ENCODE results near the gene SPAG5. TPM values are rescaled to one million over a fixed set of nuclear protein-coding genes. Genes with fewer than 3 reads are reported as not detected.
"Not testable (repeated sequence)": the region's sequence is repeated elsewhere in the genome, so short reads cannot be mapped to it uniquely, and the experiment has no call there.

The SPAG5 gene
- total and polyA plus RNA-seq, 9 of the 15 experiments (the other 6 are each of a cell fraction or from before 2014, with no cell fraction given) = 94.4 to 286 (median 151) TPM

- H3K4me2 ChIP-seq (ENCODE audit: insufficient read depth, low read length); H3K27ac ChIP-seq (ENCODE audit: extremely low read depth, low read depth, low read length); DNase-seq (ENCODE audit: extremely low read depth in 1 of 4, low spot score in 3 of 4); BruUV-seq (replicated peaks); H3K27me3 ChIP-seq (ENCODE audit: control insufficient read depth in 2 of 2, insufficient read depth in 2 of 2, low read length in 2 of 2); H2AFZ ChIP-seq (ENCODE audit: low read depth, low read length); FAIRE-seq; H3K9me1 ChIP-seq (ENCODE audit: control insufficient read depth, insufficient read depth, low read length); ATAC-seq; H3K4me3 ChIP-seq; H3K9ac ChIP-seq (ENCODE audit: insufficient read depth in 1 of 2, low read depth in 2 of 2, low read length in 2 of 2); H4K20me1 ChIP-seq (replicated peaks; ENCODE audit: control insufficient read depth, insufficient read depth, low read length); H3K9me3 ChIP-seq (replicated peaks; ENCODE audit: control insufficient read depth, insufficient read depth, low read depth, low read length); POLR2A ChIA-PET; H3K79me2 ChIP-seq (ENCODE audit: control insufficient read depth, insufficient read depth, low read length); intact Hi-C loops (cut with micrococcal nuclease); in situ Hi-C loops (cut with MboI): not testable (repeated sequence)
- CTCF ChIA-PET (ENCODE audit: low intra/inter-chr PET ratio) = interaction anchor here (0.7 kb wide), 1 partner anchor 962 kb away, joined by 5 read pairs; no protein-coding TSS in a partner anchor
- H3K4me1 ChIP-seq (replicated peaks in 1 of 2; ENCODE audit: control insufficient read depth in 2 of 2, insufficient read depth in 2 of 2, low read length in 2 of 2) = peaks cover 0 to 11% of the 10 kb centered on the region in 2 experiments; a peak in 2 of 5 replicates
- WGBS (ENCODE audit: insufficient coverage, low coverage, missing lambda C conversion rate) = 100% methylated on average over 2 of the region's 31 CpGs
- 0 out of 2 replicates have a peak, but pooled peaks have one; percentile 17 for TF ChIP-seq POLR2G (IDR thresholded peaks at IDR 0.05; ENCODE audit: low read depth, low read length)
- peaks cover 22% of the 10 kb centered on the region; the same call in 1 of the 3 replicates for H3K36me3 ChIP-seq (ENCODE audit: control insufficient read depth, insufficient read depth, low read length)
Observed at GRCh38 chr17:28604031-28604430, 5.2 kb upstream of the SPAG5 start.

GRCh38 chr17:28599311-28600184 lies 723 bp upstream of the SPAG5 start:
- 4% methylated on average over 40 of the region's 40 CpGs for WGBS (ENCODE audit: insufficient coverage, low coverage, missing lambda C conversion rate)
- Histone ChIP-seq H3K9ac (ENCODE audit: insufficient read depth in 1 of 2, low read depth in 2 of 2, low read length in 2 of 2) (peak overlapping the region; percentile 97 to 98), H4K20me1 (replicated peaks; ENCODE audit: control insufficient read depth, insufficient read depth, low read length) (no peaks in the 10 kb centered on the region), H3K4me2 (ENCODE audit: insufficient read depth, low read length) (peak overlapping the region; percentile 90), H3K36me3 (ENCODE audit: control insufficient read depth, insufficient read depth, low read length) (peaks cover 28% of the 10 kb centered on the region), H3K79me2 (ENCODE audit: control insufficient read depth, insufficient read depth, low read length) (peaks cover 22% of the 10 kb centered on the region), H3K9me3 (replicated peaks; ENCODE audit: control insufficient read depth, insufficient read depth, low read depth, low read length) (no peaks in the 10 kb centered on the region), H3K27ac (ENCODE audit: extremely low read depth, low read depth, low read length) (peak overlapping the region; percentile 88), H3K4me1 (replicated peaks in 1 of 2; ENCODE audit: control insufficient read depth in 2 of 2, insufficient read depth in 2 of 2, low read length in 2 of 2) (peaks cover 8 to 16% of the 10 kb centered on the region in 2 experiments; a peak in 4 of 5 replicates), H3K9me1 (ENCODE audit: control insufficient read depth, insufficient read depth, low read length) (no peaks in the 10 kb centered on the region), H3K4me3 (peak overlapping the region; percentile 81), H3K27me3 (ENCODE audit: control insufficient read depth in 2 of 2, insufficient read depth in 2 of 2, low read length in 2 of 2) (no peaks in the 10 kb centered on the region), H2AFZ (ENCODE audit: low read depth, low read length) (peak overlapping the region; percentile 92)
- ATAC-seq = peak; percentile 77
- DNase-seq (ENCODE audit: extremely low read depth in 1 of 4, low spot score in 3 of 4) = peak; percentile 45 to 87 (median 61)
- intact Hi-C loops (cut with micrococcal nuclease) = loop anchor here (2.0 to 10.0 kb wide), 4 partner anchors 29 to 328 kb away; partner anchors contain the start of genes DHRS13, NEK8, PIGS and TLCD1
- CTCF ChIA-PET (ENCODE audit: low intra/inter-chr PET ratio) = no interaction called here
- POLR2A ChIA-PET = interaction anchor here (0.6 to 15.9 kb wide), 15 partner anchors 11 to 587 kb away, joined by 3 to 274 read pairs (median 4); partner anchors contain the start of genes ALDOC, BLTP2, PIGS and RPL23A
- TSS peak; percentile 88 for BruUV-seq (replicated peaks)
- in situ Hi-C loops (cut with MboI) = no loop called here
- peak; percentile 89 for FAIRE-seq
- TF ChIP-seq CREB3L1 (IDR thresholded peaks at IDR 0.05; ENCODE audit: borderline replicate concordance, low read depth) (peak; percentile 21; the same call in 1 of the 2 replicates), RHOXF2B (CRISPR knock-in tag; conservative IDR thresholded peaks at IDR 0.05) (no peak), SMARCA5 (IDR thresholded peaks at IDR 0.05) (peak; percentile 83; the same call in 1 of the 2 replicates), ZFP91 (CRISPR knock-in tag; IDR thresholded peaks at IDR 0.05) (no peak), CHAMP1 (IDR thresholded peaks at IDR 0.05) (no peak), MCM5 (IDR thresholded peaks at IDR 0.05; ENCODE audit: low read depth) (no peak)

Data from K562 (cell line).